AG08395 (cell line): Measurements from ENCODE around the gene HSD3B2.

Experiments used
- DNase-seq: peaks from one replicate; pipeline ENCODE4 v3.0.0; 2012; ENCODE audit warnings: mixed read lengths, low spot score

HSD3B2 gene

GRCh38 chr1:119397986-119398385 is 17.0 kb upstream of the HSD3B2 start:
- DNase-seq, result no peak

GRCh38 chr1:119404736-119405135 is 10.2 kb upstream of the HSD3B2 start:
- no peak for DNase-seq

GRCh38 chr1:119409731-119410130 is 5.2 kb upstream of the HSD3B2 start:
- peak; percentile 28 for DNase-seq

GRCh38 chr1:119410961-119411360 is 4.0 kb upstream of the HSD3B2 start:
- no peak for DNase-seq

GRCh38 chr1:119416006-119416640 is 1.2 kb downstream of the HSD3B2 start:
- no peak for DNase-seq

- DNase-seq, result no peak
Observed at GRCh38 chr1:119419109-119419508, 4.2 kb downstream of the HSD3B2 start.

- DNase-seq, result no peak
Observed at GRCh38 chr1:119420638-119421037, 5.7 kb downstream of the HSD3B2 start.

- no peak for DNase-seq
Observed at GRCh38 chr1:119422631-119423030, 7.7 kb downstream of the HSD3B2 start.

GRCh38 chr1:119428991-119429390 is 14.0 kb downstream of the HSD3B2 start:
- no peak for DNase-seq

- DNase-seq, result no peak
Observed at GRCh38 chr1:119429687-119430086, 14.7 kb downstream of the HSD3B2 start.

GRCh38 chr1:119430486-119430885 is 15.5 kb downstream of the HSD3B2 start:
- no peak for DNase-seq

- DNase-seq, result no peak
Observed at GRCh38 chr1:119431836-119432235, 16.9 kb downstream of the HSD3B2 start.

GRCh38 chr1:119435052-119435451 is 20.1 kb downstream of the HSD3B2 start:
- peak; percentile 25 for DNase-seq

- no peak for DNase-seq
Observed at GRCh38 chr1:119438761-119439160, 23.8 kb downstream of the HSD3B2 start.

- no peak for DNase-seq
Observed at GRCh38 chr1:119440721-119441307, 25.9 kb downstream of the HSD3B2 start.

- no peak for DNase-seq
Observed at GRCh38 chr1:119442756-119443155, 27.8 kb downstream of the HSD3B2 start.

GRCh38 chr1:119446321-119446720 is 31.4 kb downstream of the HSD3B2 start:
- no peak for DNase-seq

- DNase-seq, result no peak
Observed at GRCh38 chr1:119447344-119448126, 32.6 kb downstream of the HSD3B2 start.

GRCh38 chr1:119448127-119448511 is 33.2 kb downstream of the HSD3B2 start:
- no peak for DNase-seq

GRCh38 chr1:119449971-119450370 is 35.0 kb downstream of the HSD3B2 start:
- no peak for DNase-seq

GRCh38 chr1:119451158-119451557 is 36.2 kb downstream of the HSD3B2 start:
- DNase-seq, result no peak

- no peak for DNase-seq
Observed at GRCh38 chr1:119452091-119452490, 37.1 kb downstream of the HSD3B2 start.

GRCh38 chr1:119453021-119453420 is 38.1 kb downstream of the HSD3B2 start:
- peak; percentile 86 for DNase-seq
